Ishikawa (cell line): ENCODE results near the gene SOD1.

Experiments used
- CREB1 ChIP-seq: IDR thresholded peaks from 2 replicates; pipeline ENCODE4 v1.6.1; 2012; ENCODE audit warnings: low read depth
- EGR1 ChIP-seq: IDR thresholded peaks from 2 replicates; pipeline ENCODE4 v1.6.1; 2012
- EP300 ChIP-seq: IDR thresholded peaks from 2 replicates; pipeline ENCODE4 v1.6.1; 2012; ENCODE audit warnings: borderline replicate concordance
- FOXM1 ChIP-seq: IDR thresholded peaks from 2 replicates; pipeline ENCODE4 v1.6.1; 2012; ENCODE audit warnings: low read depth, borderline replicate concordance
- RAD21 ChIP-seq: IDR thresholded peaks from 2 replicates; pipeline ENCODE4 v1.6.1; 2012; ENCODE audit warnings: low read depth
- TAF1 ChIP-seq: IDR thresholded peaks from 2 replicates; pipeline ENCODE4 v1.6.1; 2012; ENCODE audit warnings: low read depth, mild to moderate bottlenecking
- TEAD4 ChIP-seq: IDR thresholded peaks from 2 replicates; pipeline ENCODE4 v1.6.1; 2012
- YY1 ChIP-seq: IDR thresholded peaks from 2 replicates; pipeline ENCODE4 v1.6.1; 2012; ENCODE audit warnings: low read depth
- ZBTB7A ChIP-seq: IDR thresholded peaks from 2 replicates; pipeline ENCODE4 v1.6.1; 2012; ENCODE audit warnings: low read depth
- TF ChIP-seq, protein P1 (sequence below): IDR thresholded peaks from 2 replicates; pipeline ENCODE4 v1.6.1; 2012; ENCODE audit warnings: low read depth, mild to moderate bottlenecking

DNA sequence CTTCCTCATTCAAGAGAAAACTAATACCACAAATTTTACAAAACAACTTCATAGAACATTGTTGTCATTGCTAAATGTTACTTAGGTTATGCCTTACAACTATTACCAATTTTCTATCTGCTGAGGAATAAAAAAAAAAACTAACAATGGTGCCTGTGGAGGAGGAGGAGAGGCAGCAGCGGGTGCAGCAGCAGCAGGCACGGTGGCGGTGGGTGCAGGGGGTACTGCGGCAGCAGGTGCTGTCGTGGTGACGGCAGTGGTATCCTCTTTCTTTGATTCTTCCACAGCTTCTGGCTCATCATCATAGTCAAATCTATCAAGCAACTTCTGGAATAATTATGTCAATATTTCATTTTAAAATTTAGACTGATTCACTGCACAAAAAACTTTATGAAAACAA, 36.9 kb downstream of the SOD1 start:
- TF ChIP-seq TAF1 (no peak), TEAD4 (no peak), FOXM1 (no peak), EP300 (no peak), CREB1 (no peak), RAD21 (no peak), ZBTB7A (no peak), EGR1 (no peak), YY1 (no peak)
- TF ChIP-seq, protein P1, sequence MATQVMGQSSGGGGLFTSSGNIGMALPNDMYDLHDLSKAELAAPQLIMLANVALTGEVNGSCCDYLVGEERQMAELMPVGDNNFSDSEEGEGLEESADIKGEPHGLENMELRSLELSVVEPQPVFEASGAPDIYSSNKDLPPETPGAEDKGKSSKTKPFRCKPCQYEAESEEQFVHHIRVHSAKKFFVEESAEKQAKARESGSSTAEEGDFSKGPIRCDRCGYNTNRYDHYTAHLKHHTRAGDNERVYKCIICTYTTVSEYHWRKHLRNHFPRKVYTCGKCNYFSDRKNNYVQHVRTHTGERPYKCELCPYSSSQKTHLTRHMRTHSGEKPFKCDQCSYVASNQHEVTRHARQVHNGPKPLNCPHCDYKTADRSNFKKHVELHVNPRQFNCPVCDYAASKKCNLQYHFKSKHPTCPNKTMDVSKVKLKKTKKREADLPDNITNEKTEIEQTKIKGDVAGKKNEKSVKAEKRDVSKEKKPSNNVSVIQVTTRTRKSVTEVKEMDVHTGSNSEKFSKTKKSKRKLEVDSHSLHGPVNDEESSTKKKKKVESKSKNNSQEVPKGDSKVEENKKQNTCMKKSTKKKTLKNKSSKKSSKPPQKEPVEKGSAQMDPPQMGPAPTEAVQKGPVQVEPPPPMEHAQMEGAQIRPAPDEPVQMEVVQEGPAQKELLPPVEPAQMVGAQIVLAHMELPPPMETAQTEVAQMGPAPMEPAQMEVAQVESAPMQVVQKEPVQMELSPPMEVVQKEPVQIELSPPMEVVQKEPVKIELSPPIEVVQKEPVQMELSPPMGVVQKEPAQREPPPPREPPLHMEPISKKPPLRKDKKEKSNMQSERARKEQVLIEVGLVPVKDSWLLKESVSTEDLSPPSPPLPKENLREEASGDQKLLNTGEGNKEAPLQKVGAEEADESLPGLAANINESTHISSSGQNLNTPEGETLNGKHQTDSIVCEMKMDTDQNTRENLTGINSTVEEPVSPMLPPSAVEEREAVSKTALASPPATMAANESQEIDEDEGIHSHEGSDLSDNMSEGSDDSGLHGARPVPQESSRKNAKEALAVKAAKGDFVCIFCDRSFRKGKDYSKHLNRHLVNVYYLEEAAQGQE = no peak
